H9 (cell line): ENCODE data around the gene TENT5C. TPM values are rescaled to one million over a fixed set of nuclear protein-coding genes. Genes with fewer than 3 reads are reported as not detected.
A peak's percentile ranks its signal among the peaks of the same experiment; 100 is the strongest.

Source experiments
- DNase-seq: peaks from one replicate; pipeline ENCODE4 v3.0.0-alpha.2; 2017
- H2AFZ ChIP-seq: one replicate; pipeline ENCODE4 v1.6.1; 2013; ENCODE audit warnings: mild to moderate bottlenecking, low read length, control low read depth, moderate library complexity
- H2AK5ac ChIP-seq: 2 replicates; pipeline ENCODE4 v1.6.1; 2013; ENCODE audit warnings: low read length, control low read depth, mixed read lengths; ENCODE audit not compliant: insufficient read length
- H2BK120ac ChIP-seq: one replicate; pipeline ENCODE4 v1.6.1; 2013; ENCODE audit warnings: low read depth, mild to moderate bottlenecking, low read length, control low read depth, inconsistent platforms; ENCODE audit not compliant: poor library complexity, severe bottlenecking
- H2BK12ac ChIP-seq: 2 replicates; pipeline ENCODE4 v1.6.1; 2013; ENCODE audit warnings: low read length, control low read depth, mixed read lengths, low read depth; ENCODE audit not compliant: insufficient read length
- H2BK15ac ChIP-seq: 2 replicates; pipeline ENCODE4 v1.6.1; 2013; ENCODE audit warnings: low read depth, low read length, control low read depth
- H2BK20ac ChIP-seq: one replicate; pipeline ENCODE4 v1.6.1; 2013; ENCODE audit warnings: low read depth, mild to moderate bottlenecking, low read length, control low read depth, inconsistent platforms; ENCODE audit not compliant: poor library complexity, severe bottlenecking
- H2BK5ac ChIP-seq: 2 replicates; pipeline ENCODE4 v1.6.1; 2013; ENCODE audit warnings: low read length, control low read depth, mixed read lengths; ENCODE audit not compliant: insufficient read length
- H3K14ac ChIP-seq: 2 replicates; pipeline ENCODE4 v1.6.1; 2013; ENCODE audit warnings: low read length, control low read depth; ENCODE audit not compliant: insufficient read depth
- H3K18ac ChIP-seq: 2 replicates; pipeline ENCODE4 v1.6.1; 2013; ENCODE audit warnings: low read depth, mild to moderate bottlenecking, mixed read lengths, low read length, control low read depth; ENCODE audit not compliant: insufficient read length
- H3K23ac ChIP-seq: 2 replicates; pipeline ENCODE4 v1.6.1; 2013; ENCODE audit warnings: low read length, control low read depth, mixed read lengths, low read depth; ENCODE audit not compliant: insufficient read length
- H3K23me2 ChIP-seq: 2 replicates; pipeline ENCODE4 v1.6.1; 2013; ENCODE audit warnings: low read depth, mild to moderate bottlenecking, mixed read lengths, low read length, control low read depth; ENCODE audit not compliant: insufficient read length, poor library complexity, severe bottlenecking
- H3K27ac ChIP-seq: 2 replicates; pipeline ENCODE4 v1.5.1; 2013; ENCODE audit warnings: low read length, control low read depth, mixed read lengths, low read depth; ENCODE audit not compliant: insufficient read length
- H3K27me3 ChIP-seq: 2 replicates; pipeline ENCODE4 v1.6.1; 2013; ENCODE audit warnings: low read length, control low read depth, inconsistent platforms; ENCODE audit not compliant: insufficient read depth
- H3K4ac ChIP-seq: 2 replicates; pipeline ENCODE4 v1.6.1; 2013; ENCODE audit warnings: low read depth, mild to moderate bottlenecking, control low read depth, inconsistent platforms, low read length, moderate library complexity
- H3K4me1 ChIP-seq: 2 replicates; pipeline ENCODE4 v1.6.1; 2013; ENCODE audit warnings: low read length, control low read depth, inconsistent platforms; ENCODE audit not compliant: insufficient read depth
- H3K4me2 ChIP-seq: 2 replicates; pipeline ENCODE4 v1.6.1; 2013; ENCODE audit warnings: low read length, control low read depth, mixed read lengths; ENCODE audit not compliant: insufficient read length, insufficient read depth
- H3K56ac ChIP-seq: 2 replicates; pipeline ENCODE4 v1.6.1; 2013; ENCODE audit warnings: low read depth, mild to moderate bottlenecking, mixed read lengths, low read length, control low read depth; ENCODE audit not compliant: insufficient read length
- H3K79me1 ChIP-seq: 2 replicates; pipeline ENCODE4 v1.6.1; 2013; ENCODE audit warnings: low read depth, mild to moderate bottlenecking, moderate library complexity, low read length, control low read depth, inconsistent platforms; ENCODE audit not compliant: insufficient read depth, poor library complexity, severe bottlenecking
- H3K79me2 ChIP-seq: 2 replicates; pipeline ENCODE4 v1.6.1; 2013; ENCODE audit warnings: low read length, control low read depth, inconsistent platforms; ENCODE audit not compliant: insufficient read depth
- H3K9ac ChIP-seq: 2 replicates; pipeline ENCODE4 v1.6.1; 2013; ENCODE audit warnings: low read length, control low read depth, mixed read lengths; ENCODE audit not compliant: insufficient read length; ENCODE audit errors: extremely low read depth
- H3K9me3 ChIP-seq: one replicate; pipeline ENCODE4 v1.6.1; 2013; ENCODE audit warnings: low read depth, low read length, inconsistent platforms; ENCODE audit not compliant: control insufficient read depth
- H3T11ph ChIP-seq: one replicate; pipeline ENCODE4 v1.6.1; 2013; ENCODE audit warnings: mild to moderate bottlenecking, low read length, control low read depth, inconsistent platforms
- H4K20me1 ChIP-seq: one replicate; pipeline ENCODE4 v1.6.1; 2013; ENCODE audit not compliant: control insufficient read depth, insufficient read length, insufficient read depth
- H4K5ac ChIP-seq: 2 replicates; pipeline ENCODE4 v1.6.1; 2013; ENCODE audit warnings: low read depth, mild to moderate bottlenecking, mixed read lengths, low read length, control low read depth; ENCODE audit not compliant: insufficient read length
- H4K8ac ChIP-seq: replicated peaks from 2 replicates; pipeline ENCODE4 v1.6.1; 2013; ENCODE audit warnings: low read length, control low read depth, mixed read lengths, low read depth; ENCODE audit not compliant: insufficient read length
- H4K91ac ChIP-seq: 2 replicates; pipeline ENCODE4 v1.6.1; 2013; ENCODE audit warnings: low read depth, mild to moderate bottlenecking, moderate library complexity, mixed read lengths, low read length, control low read depth; ENCODE audit not compliant: insufficient read length
- H3K27ac Mint-ChIP-seq, 3 experiments: 2 replicates in 2 of 3; 3 replicates in 1 of 3; pipeline ENCODE4 v1.8.0; 2020 to 2021; ENCODE audit warnings: mixed read lengths in 3 of 3, mild to moderate bottlenecking in 1 of 3, moderate library complexity in 1 of 3
- H3K27me3 Mint-ChIP-seq: 2 replicates; pipeline ENCODE4 v1.8.0; 2021; ENCODE audit warnings: low read depth, mild to moderate bottlenecking, moderate library complexity, mixed read lengths
- H3K36me3 Mint-ChIP-seq, 3 experiments: 2 replicates in 2 of 3; 3 replicates in 1 of 3; pipeline ENCODE4 v1.8.0; 2020 to 2021; ENCODE audit warnings: low read depth in 3 of 3, mixed read lengths in 3 of 3; ENCODE audit not compliant: insufficient read depth in 1 of 3
- H3K4me1 Mint-ChIP-seq, 2 experiments: 2 replicates each; pipeline ENCODE4 v1.8.0; 2020; ENCODE audit warnings: mixed read lengths in 2 of 2
- H3K4me3 Mint-ChIP-seq, 2 experiments: 2 replicates in 1 of 2; 3 replicates in 1 of 2; pipeline ENCODE4 v1.8.0; 2020 to 2021; ENCODE audit warnings: mild to moderate bottlenecking in 2 of 2, mixed read lengths in 2 of 2, moderate library complexity in 1 of 2
- H3K9me3 Mint-ChIP-seq, 2 experiments: 2 replicates in 1 of 2; 3 replicates in 1 of 2; pipeline ENCODE4 v1.8.0; 2020; ENCODE audit warnings: mild to moderate bottlenecking in 2 of 2, mixed read lengths in 2 of 2, moderate library complexity in 1 of 2
- CTCF ChIP-seq: fragments of 200-600 bp; sonication (generic); conservative IDR thresholded peaks from 3 replicates; pipeline ENCODE4 v1.8.0; 2021; ENCODE audit warnings: antibody characterized with exemption, mild to moderate bottlenecking
- WGBS: extraction: QIAGEN DNeasy Blood & Tissue Kit; methylation state at CpG from one replicate; pipeline ENCODE4 v1.1.7; 2013; ENCODE audit warnings: missing lambda C conversion rate, low lambda C conversion rate, mixed read lengths; ENCODE audit not compliant: insufficient read length; ENCODE audit errors: extremely low coverage; 5-methylcytosine and 5-hydroxymethylcytosine counted together
- total RNA-seq: library from RNA; stranded (reverse); gene quantifications from 2 replicates; pipeline ENCODE4 v1.2.1, GENCODE V29; 2021

TENT5C gene
- total RNA-seq, 1 experiment from 2014 or later = 0.37 TPM

- peaks cover 3 to 6% of the 10 kb centered on the region in 2 experiments; a peak in 1 of 4 replicates for H3K4me1 Mint-ChIP-seq
- Histone ChIP-seq H3K18ac (no peak overlapping the region), H3K4me2 (no peak overlapping the region), H3K23ac (no peak overlapping the region), H2BK12ac (no peak overlapping the region), H4K8ac (no peak overlapping the region), H2AFZ (no peak overlapping the region), H3T11ph (no peak overlapping the region), H3K27ac (no peak overlapping the region), H3K14ac (no peak overlapping the region; the same call in 1 of the 2 replicates), H3K4me1 (no peaks in the 10 kb centered on the region), H3K9ac (no peak overlapping the region), H2BK20ac (no peak overlapping the region), H4K20me1 (no peaks in the 10 kb centered on the region), H3K79me1 (no peaks in the 10 kb centered on the region), H2AK5ac (no peak overlapping the region), H2BK5ac (no peak overlapping the region), H3K23me2 (no peaks in the 10 kb centered on the region), H3K27me3 (no peaks in the 10 kb centered on the region), H2BK15ac (no peak overlapping the region), H3K56ac (no peak overlapping the region), H3K79me2 (no peaks in the 10 kb centered on the region), H4K5ac (no peak overlapping the region), H4K91ac (no peak overlapping the region), H3K9me3 (no peaks in the 10 kb centered on the region), H2BK120ac (no peak overlapping the region), H3K4ac (no peak overlapping the region)
- no peaks in the 10 kb centered on the region; a peak in 2 of 7 replicates for H3K36me3 Mint-ChIP-seq
- peak overlapping the region in 1 of 3 experiments; percentile 27; a peak in 1 of 7 replicates for H3K27ac Mint-ChIP-seq
- H3K27me3 Mint-ChIP-seq = peaks cover 1% of the 10 kb centered on the region; the same call in 1 of the 2 replicates
- no peaks in the 10 kb centered on the region for H3K9me3 Mint-ChIP-seq
- WGBS = no CpG with 5 or more reads among the region's 8 CpGs
- H3K4me3 Mint-ChIP-seq = no peak overlapping the region
- DNase-seq = no peak
- TF ChIP-seq CTCF = no peak
Observed at GRCh38 chr1:117565745-117566455, 39.9 kb upstream of the TENT5C start.
